ENCODE data around the gene CTPS2. TPM values are rescaled to one million over a fixed set of nuclear protein-coding genes. Genes with fewer than 3 reads are reported as not detected.

CTPS2 gene
- total RNA-seq, 4 donors from 2014 or later: 5.2 to 24.5 (median 15.1) TPM

- in situ Hi-C loops (cut with MboI; ENCODE audit: low pct_ligation_motif_present in 1 of 4, low pct_unique_long_range_greater_than_20kb in 1 of 4, low sequenced_read_pairs in 3 of 4): no loop called here
- WGBS, 2 donors (ENCODE audit: low coverage in 1 of 2): 51 to 54% methylated on average over 3 of the region's 3 CpGs
Measured at GRCh38 chrX:16566571-16566970, 145.9 kb downstream of the CTPS2 start.

GRCh38 chrX:16560173-16560572 lies 152.3 kb downstream of the CTPS2 start:
- Histone ChIP-seq H3K4me3 (no peak overlapping the region), H3K27me3 (no peaks in the 10 kb centered on the region), H3K27ac (no peak overlapping the region), H3K4me1 (no peaks in the 10 kb centered on the region), H3K36me3 (no peaks in the 10 kb centered on the region), H3K9me3 (no peaks in the 10 kb centered on the region)
- DNase-seq: no peak
- 67 to 86% methylated on average over 1 to 4 of the region's 4 CpGs for WGBS, 2 donors (ENCODE audit: low coverage in 1 of 2)
- no peak for TF ChIP-seq EP300 (IDR thresholded peaks at IDR 0.05; ENCODE audit: low read depth)
- TF ChIP-seq CTCF (IDR thresholded peaks at IDR 0.05): no peak
- no peak for TF ChIP-seq POLR2AphosphoS5 (IDR thresholded peaks at IDR 0.05)
- no peak for TF ChIP-seq POLR2A (IDR thresholded peaks at IDR 0.05)
- intact Hi-C loops (cut with DNase I; ENCODE audit: low total_unique reads): no loop called here
- in situ Hi-C loops (cut with MboI; ENCODE audit: low pct_ligation_motif_present in 1 of 4, low pct_unique_long_range_greater_than_20kb in 1 of 4, low sequenced_read_pairs in 3 of 4): no loop called here

More at GRCh38 chrX:16566571-16566970, 145.9 kb downstream of the CTPS2 start:
- DNase-seq: no peak
- Histone ChIP-seq H3K27ac (no peak overlapping the region), H3K4me1 (no peaks in the 10 kb centered on the region), H3K27me3 (no peaks in the 10 kb centered on the region), H3K9me3 (no peaks in the 10 kb centered on the region), H3K4me3 (no peak overlapping the region), H3K36me3 (no peaks in the 10 kb centered on the region)
- TF ChIP-seq EP300 (IDR thresholded peaks at IDR 0.05; ENCODE audit: low read depth) (no peak), POLR2A (IDR thresholded peaks at IDR 0.05) (no peak), CTCF (IDR thresholded peaks at IDR 0.05) (no peak), POLR2AphosphoS5 (IDR thresholded peaks at IDR 0.05) (no peak)
- intact Hi-C loops (cut with DNase I; ENCODE audit: low total_unique reads): no loop called here

- H3K27ac ChIP-seq: no peak overlapping the region
- TF ChIP-seq POLR2A (IDR thresholded peaks at IDR 0.05) (no peak), CTCF (IDR thresholded peaks at IDR 0.05) (no peak), POLR2AphosphoS5 (IDR thresholded peaks at IDR 0.05) (no peak), EP300 (IDR thresholded peaks at IDR 0.05; ENCODE audit: low read depth) (no peak)
- H3K4me1 ChIP-seq: no peaks in the 10 kb centered on the region
- H3K36me3 ChIP-seq: no peaks in the 10 kb centered on the region
- no peaks in the 10 kb centered on the region for H3K27me3 ChIP-seq
- WGBS, 2 donors (ENCODE audit: low coverage in 1 of 2): 66 to 89% methylated on average over 1 of the region's 1 CpG
- intact Hi-C loops (cut with DNase I; ENCODE audit: low total_unique reads) (no loop called here), in situ Hi-C loops (cut with MboI; ENCODE audit: low pct_ligation_motif_present in 1 of 4, low pct_unique_long_range_greater_than_20kb in 1 of 4, low sequenced_read_pairs in 3 of 4) (no loop called here)
- H3K9me3 ChIP-seq: no peaks in the 10 kb centered on the region
- DNase-seq: no peak
- no peak overlapping the region for H3K4me3 ChIP-seq
Measured at GRCh38 chrX:16559206-16559619, 153.3 kb downstream of the CTPS2 start.

- in situ Hi-C loops (cut with MboI; ENCODE audit: low pct_ligation_motif_present in 1 of 4, low pct_unique_long_range_greater_than_20kb in 1 of 4, low sequenced_read_pairs in 3 of 4) (no loop called here), intact Hi-C loops (cut with DNase I; ENCODE audit: low total_unique reads) (no loop called here)
- no peaks in the 10 kb centered on the region for H3K27me3 ChIP-seq
- no peak overlapping the region for H3K27ac ChIP-seq
- H3K9me3 ChIP-seq: no peaks in the 10 kb centered on the region
- H3K4me1 ChIP-seq: no peaks in the 10 kb centered on the region
- no peak for DNase-seq
- 87 to 95% methylated on average over 2 to 6 of the region's 6 CpGs for WGBS, 2 donors (ENCODE audit: low coverage in 1 of 2)
- no peak overlapping the region for H3K4me3 ChIP-seq
- H3K36me3 ChIP-seq: no peaks in the 10 kb centered on the region
- TF ChIP-seq POLR2AphosphoS5 (IDR thresholded peaks at IDR 0.05): no peak
- TF ChIP-seq EP300 (IDR thresholded peaks at IDR 0.05; ENCODE audit: low read depth): no peak
- no peak for TF ChIP-seq POLR2A (IDR thresholded peaks at IDR 0.05)
- TF ChIP-seq CTCF (IDR thresholded peaks at IDR 0.05): no peak
Measured at GRCh38 chrX:16558489-16558888, 154.0 kb downstream of the CTPS2 start.
